Mesendoderm (in vitro differentiated cells): Measurements from ENCODE around the gene SERINC2.
A peak's percentile ranks its signal among the peaks of the same experiment; 100 is the strongest.
"Not testable (repeated sequence)": the region's sequence is repeated elsewhere in the genome, so short reads cannot be mapped to it uniquely, and the experiment has no call there.

Experiments used
- DNase-seq: peaks from one replicate; pipeline ENCODE4 v3.0.0; 2013
- H2AK5ac ChIP-seq: 2 replicates; pipeline ENCODE4 v1.6.1; 2013; ENCODE audit warnings: low read length, inconsistent platforms
- H2BK120ac ChIP-seq: 2 replicates; pipeline ENCODE4 v1.6.1; 2013; ENCODE audit warnings: low read depth, mild to moderate bottlenecking, low read length, moderate library complexity, mixed read lengths
- H2BK15ac ChIP-seq: replicated peaks from 2 replicates; pipeline ENCODE4 v1.6.1; 2013; ENCODE audit warnings: low read depth, mild to moderate bottlenecking, moderate library complexity
- H2BK5ac ChIP-seq: 2 replicates; pipeline ENCODE4 v1.6.1; 2013; ENCODE audit warnings: low read length, inconsistent platforms
- H3K18ac ChIP-seq: 2 replicates; pipeline ENCODE4 v1.6.1; 2013; ENCODE audit warnings: mild to moderate bottlenecking, low read length, mixed read lengths
- H3K23ac ChIP-seq: one replicate; pipeline ENCODE4 v1.6.1; 2013; ENCODE audit warnings: low read length
- H3K27ac ChIP-seq: 2 replicates; pipeline ENCODE4 v1.5.1; 2013; ENCODE audit warnings: low read depth, mild to moderate bottlenecking, inconsistent platforms, low read length, moderate library complexity
- H3K27me3 ChIP-seq: 2 replicates; pipeline ENCODE4 v1.6.1; 2013; ENCODE audit warnings: low read length, control low read depth, mild to moderate bottlenecking, inconsistent platforms; ENCODE audit not compliant: insufficient read depth, poor library complexity
- H3K36me3 ChIP-seq: 2 replicates; pipeline ENCODE4 v1.6.1; 2013; ENCODE audit warnings: low read length, inconsistent platforms; ENCODE audit not compliant: control insufficient read depth, insufficient read depth
- H3K4ac ChIP-seq: one replicate; pipeline ENCODE4 v1.6.1; 2013; ENCODE audit warnings: low read depth, mild to moderate bottlenecking, low read length, moderate library complexity
- H3K4me1 ChIP-seq: 2 replicates; pipeline ENCODE4 v1.6.1; 2013; ENCODE audit warnings: low read depth, low read length, inconsistent platforms; ENCODE audit not compliant: control insufficient read depth
- H3K4me2 ChIP-seq: 2 replicates; pipeline ENCODE4 v1.6.1; 2013; ENCODE audit warnings: low read length
- H3K4me3 ChIP-seq: 2 replicates; pipeline ENCODE4 v1.5.1; 2013; ENCODE audit warnings: mild to moderate bottlenecking, low read length
- H3K56ac ChIP-seq: one replicate; pipeline ENCODE4 v1.6.1; 2013; ENCODE audit warnings: low read length
- H3K79me1 ChIP-seq: 2 replicates; pipeline ENCODE4 v1.6.1; 2013; ENCODE audit warnings: low read length, inconsistent platforms
- H3K79me2 ChIP-seq: 2 replicates; pipeline ENCODE4 v1.6.1; 2013; ENCODE audit warnings: mild to moderate bottlenecking, low read length; ENCODE audit not compliant: control insufficient read depth, insufficient read depth
- H3K9ac ChIP-seq: 2 replicates; pipeline ENCODE4 v1.6.1; 2013; ENCODE audit warnings: low read length, inconsistent platforms
- H4K5ac ChIP-seq: one replicate; pipeline ENCODE4 v1.6.1; 2013; ENCODE audit warnings: low read length
- H4K8ac ChIP-seq: one replicate; pipeline ENCODE4 v1.6.1; 2013; ENCODE audit warnings: low read depth, mild to moderate bottlenecking, control low read depth, low read length, moderate library complexity
- WGBS: extraction: QIAGEN DNeasy Blood & Tissue Kit; methylation state at CpG from one replicate; pipeline ENCODE4 v1.1.7; 2013; ENCODE audit warnings: low lambda C conversion rate, missing lambda C conversion rate; ENCODE audit not compliant: insufficient coverage; ENCODE audit errors: extremely low coverage; 5-methylcytosine and 5-hydroxymethylcytosine counted together

SERINC2 gene

GRCh38 chr1:31460027-31460426 lies 47.0 kb downstream of the SERINC2 start:
- Histone ChIP-seq H2BK120ac (no peak overlapping the region), H3K27ac (no peak overlapping the region), H3K4me3 (no peak overlapping the region), H3K36me3 (no peaks in the 10 kb centered on the region), H2BK5ac (no peak overlapping the region), H4K8ac (no peak overlapping the region), H2BK15ac (no peak overlapping the region), H3K23ac (no peak overlapping the region), H3K18ac (no peak overlapping the region), H4K5ac (no peak overlapping the region), H3K9ac (no peak overlapping the region), H3K27me3 (no peaks in the 10 kb centered on the region), H3K56ac (no peak overlapping the region), H3K79me2 (no peaks in the 10 kb centered on the region), H3K4me2 (no peak overlapping the region), H3K79me1 (no peaks in the 10 kb centered on the region), H2AK5ac (no peak overlapping the region), H3K4ac (no peak overlapping the region), H3K4me1 (no peaks in the 10 kb centered on the region)
- DNase-seq: peak; percentile 76
- WGBS: no CpG with 5 or more reads among the region's 6 CpGs

GRCh38 chr1:31467005-31467674 lies 54.1 kb downstream of the SERINC2 start:
- Histone ChIP-seq H3K4me2 (no peak overlapping the region), H3K23ac (no peak overlapping the region), H3K27me3 (no peaks in the 10 kb centered on the region), H3K18ac (no peak overlapping the region), H2BK5ac (no peak overlapping the region), H3K4me3 (no peak overlapping the region), H4K5ac (no peak overlapping the region), H3K79me1 (no peaks in the 10 kb centered on the region), H3K36me3 (no peaks in the 10 kb centered on the region), H2BK120ac (no peak overlapping the region), H3K9ac (no peak overlapping the region), H3K4me1 (peaks cover 3% of the 10 kb centered on the region), H4K8ac (no peak overlapping the region), H3K27ac (no peak overlapping the region), H3K56ac (no peak overlapping the region), H3K79me2 (no peaks in the 10 kb centered on the region), H2BK15ac (no peak overlapping the region), H2AK5ac (no peak overlapping the region), H3K4ac (no peak overlapping the region)
- no CpG with 5 or more reads among the region's 4 CpGs for WGBS
- DNase-seq: no peak

GRCh38 chr1:31470794-31471315 lies 57.8 kb downstream of the SERINC2 start:
- Histone ChIP-seq H3K27me3 (no peaks in the 10 kb centered on the region), H3K23ac (no peak overlapping the region), H2BK5ac (no peak overlapping the region), H3K4me3 (no peak overlapping the region), H4K8ac (no peak overlapping the region), H2BK15ac (no peak overlapping the region), H2BK120ac (no peak overlapping the region), H3K56ac (no peak overlapping the region), H4K5ac (no peak overlapping the region), H3K18ac (peak overlapping the region; percentile 54), H3K79me2 (no peaks in the 10 kb centered on the region), H3K4ac (no peak overlapping the region), H3K4me1 (peaks cover 3% of the 10 kb centered on the region), H3K36me3 (no peaks in the 10 kb centered on the region), H3K79me1 (no peaks in the 10 kb centered on the region), H3K27ac (no peak overlapping the region), H3K4me2 (no peak overlapping the region), H3K9ac (no peak overlapping the region), H2AK5ac (no peak overlapping the region)
- no peak for DNase-seq
- no CpG with 5 or more reads among the region's 11 CpGs for WGBS

GRCh38 chr1:31471452-31472313 lies 58.7 kb downstream of the SERINC2 start:
- H3K9ac ChIP-seq, H3K4me3 ChIP-seq, H3K79me1 ChIP-seq, H3K4ac ChIP-seq, H2BK120ac ChIP-seq, H3K4me1 ChIP-seq, H3K27ac ChIP-seq, H3K27me3 ChIP-seq, H2AK5ac ChIP-seq, H2BK5ac ChIP-seq, H3K36me3 ChIP-seq, H4K5ac ChIP-seq, H3K23ac ChIP-seq, H3K79me2 ChIP-seq, H3K56ac ChIP-seq, H3K4me2 ChIP-seq, H3K18ac ChIP-seq, H2BK15ac ChIP-seq, H4K8ac ChIP-seq: not testable (repeated sequence)
- DNase-seq: peak; percentile 68
- no CpG with 5 or more reads among the region's 8 CpGs for WGBS

GRCh38 chr1:31472314-31472651 lies 59.3 kb downstream of the SERINC2 start:
- not testable (repeated sequence) for H3K9ac ChIP-seq, H3K4me3 ChIP-seq, H3K4me2 ChIP-seq, H3K56ac ChIP-seq, H2BK15ac ChIP-seq, H4K8ac ChIP-seq, H4K5ac ChIP-seq, H3K23ac ChIP-seq, H3K36me3 ChIP-seq, H3K4me1 ChIP-seq, H3K27ac ChIP-seq, H2BK120ac ChIP-seq, H2AK5ac ChIP-seq, DNase-seq, H3K79me2 ChIP-seq, H2BK5ac ChIP-seq, H3K27me3 ChIP-seq, H3K79me1 ChIP-seq, H3K4ac ChIP-seq
- no CpG with 5 or more reads among the region's 4 CpGs for WGBS
- peak overlapping the region; percentile 14 for H3K18ac ChIP-seq
